DMS53 treated with DMSO at 0.1 percent for 48 hours (cell line): Measurements from ENCODE around the gene TOMM34.

Source experiments
- DNase-seq: peaks from one replicate; lab custom pipeline; 2025; ENCODE audit not compliant: unreplicated experiment; lab: John Stamatoyannopoulos, UW

Gene TOMM34

GRCh38 chr20:44963325-44964215 lies 3.4 kb upstream of the TOMM34 start:
- DNase-seq, result no peak

- DNase-seq, result no peak
Measured at GRCh38 chr20:44962483-44962882, 2.3 kb upstream of the TOMM34 start.

DNA sequence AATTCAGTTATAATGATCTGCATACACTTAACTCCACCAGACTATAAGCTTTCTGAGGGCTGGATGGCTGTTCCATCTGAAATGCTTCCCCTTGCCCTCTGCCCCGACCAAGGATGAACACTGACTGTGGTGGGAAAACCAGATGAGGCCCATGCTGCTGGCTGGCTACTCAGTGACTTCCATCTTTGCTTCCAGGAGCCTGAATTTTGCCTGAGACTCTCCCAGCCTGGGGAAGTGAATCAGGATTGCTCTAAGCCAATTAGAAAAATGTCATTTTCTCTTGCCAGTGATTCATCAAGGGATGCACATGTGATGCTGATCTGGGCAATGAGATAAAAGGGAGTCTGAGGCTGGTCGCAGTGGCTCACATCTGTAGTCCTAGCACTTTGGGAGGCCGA lies 1.7 kb upstream of the TOMM34 start:
- DNase-seq, result no peak

GRCh38 chr20:44961011-44961869 lies 1.0 kb upstream of the TOMM34 start:
- DNase-seq, result no peak

GRCh38 chr20:44959638-44960102 lies 527 bp downstream of the TOMM34 start:
- DNase-seq, result no peak

- no peak for DNase-seq
Measured at GRCh38 chr20:44959082-44959637, 1.0 kb downstream of the TOMM34 start.

DNA sequence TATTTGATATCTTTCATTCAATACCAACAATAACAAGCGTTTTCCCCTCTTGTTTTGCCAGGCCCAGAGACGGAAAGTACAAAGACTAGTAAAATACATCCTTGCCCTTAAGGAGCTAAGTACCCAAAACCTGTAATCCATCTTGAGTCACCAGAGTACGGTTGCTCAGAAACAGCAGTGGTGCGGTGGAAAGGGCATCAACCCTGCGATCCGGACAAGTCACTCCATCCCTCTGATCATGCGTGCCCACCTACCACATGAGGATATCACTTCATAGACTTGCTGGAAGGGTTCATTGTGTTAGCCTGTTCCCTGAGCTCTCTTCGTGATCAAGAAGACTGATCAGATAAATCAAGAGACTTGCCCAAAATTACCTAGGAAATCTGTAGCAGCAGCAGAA lies 1.9 kb downstream of the TOMM34 start:
- DNase-seq, result no peak

- no peak for DNase-seq
Measured at GRCh38 chr20:44956410-44956809, 3.8 kb downstream of the TOMM34 start.

DNA sequence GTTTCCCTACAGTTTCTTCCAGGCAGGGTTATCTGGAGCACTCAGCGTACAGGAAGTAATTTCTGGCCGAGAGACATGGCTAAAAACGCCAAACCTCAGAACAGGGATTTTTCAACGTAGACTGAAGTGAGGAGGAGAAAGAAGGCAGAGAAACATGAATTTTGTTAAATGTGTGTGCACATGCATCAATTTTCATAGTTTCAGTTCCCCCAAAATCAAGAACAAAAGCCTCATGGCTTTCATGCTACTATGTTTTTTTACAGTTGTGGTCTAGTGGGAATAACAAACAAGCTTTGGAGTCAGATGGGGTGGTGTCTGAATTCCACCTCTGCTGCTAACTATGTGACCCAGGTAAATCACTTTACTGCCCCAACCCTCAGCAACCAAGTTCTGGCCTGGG lies 4.9 kb downstream of the TOMM34 start:
- no peak for DNase-seq

DNA sequence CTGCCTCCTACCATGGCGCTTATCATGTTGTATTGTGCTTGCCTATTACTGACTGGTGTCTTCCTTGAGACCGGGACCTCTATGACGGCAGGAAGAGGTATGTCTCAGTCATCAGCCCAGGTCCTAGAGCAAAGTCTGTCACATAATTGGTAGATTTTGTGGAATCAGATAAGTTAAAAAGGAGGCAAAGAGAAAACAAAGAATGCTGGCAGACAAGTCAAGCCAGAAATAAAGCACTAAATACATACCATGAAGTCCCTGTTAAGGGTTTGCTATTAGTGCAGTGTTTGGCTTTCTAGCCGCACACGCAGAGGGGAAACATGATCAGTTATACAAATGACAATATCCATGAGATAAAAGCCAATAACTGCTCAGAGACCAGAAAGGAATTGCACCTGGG lies 6.0 kb downstream of the TOMM34 start:
- DNase-seq, result no peak

DNA sequence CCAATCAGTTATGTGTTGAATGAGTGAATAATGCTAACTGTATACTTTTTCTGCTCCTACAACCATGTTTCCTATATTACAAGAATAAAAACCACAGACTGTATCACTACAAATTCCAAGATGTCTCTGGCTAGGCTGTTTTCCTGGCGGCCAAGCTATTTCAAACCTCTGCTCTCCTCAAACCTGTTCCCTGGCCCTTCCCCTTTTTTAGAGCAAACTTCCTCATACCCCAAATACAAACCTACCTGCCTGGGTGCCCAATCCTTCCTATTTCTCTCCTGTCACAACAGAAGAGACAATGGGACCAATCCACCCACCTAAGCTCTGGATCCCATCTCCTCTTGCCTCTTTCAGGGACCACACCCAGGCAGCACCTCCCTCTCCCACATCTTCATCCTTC lies 7.5 kb downstream of the TOMM34 start:
- DNase-seq, result no peak

DNA sequence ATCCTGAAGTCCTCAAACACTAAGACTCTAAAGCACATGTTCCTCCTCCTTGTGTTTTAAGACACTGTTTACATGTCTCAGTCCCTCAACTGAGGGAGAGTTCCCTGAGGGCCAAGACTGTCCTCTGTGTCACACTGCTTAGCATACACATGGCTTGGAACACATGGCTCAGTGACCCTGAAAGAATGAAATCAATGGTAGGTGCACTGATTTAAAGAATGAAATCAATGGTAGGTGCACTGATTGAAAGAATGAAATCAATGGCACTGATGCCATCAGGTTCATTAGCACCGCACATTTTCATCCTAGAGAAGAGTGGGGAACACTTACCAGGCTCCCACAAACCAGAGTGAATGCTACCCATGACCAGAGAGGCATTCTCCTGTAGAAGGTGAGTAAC lies 9.8 kb downstream of the TOMM34 start:
- DNase-seq, result no peak

DNA sequence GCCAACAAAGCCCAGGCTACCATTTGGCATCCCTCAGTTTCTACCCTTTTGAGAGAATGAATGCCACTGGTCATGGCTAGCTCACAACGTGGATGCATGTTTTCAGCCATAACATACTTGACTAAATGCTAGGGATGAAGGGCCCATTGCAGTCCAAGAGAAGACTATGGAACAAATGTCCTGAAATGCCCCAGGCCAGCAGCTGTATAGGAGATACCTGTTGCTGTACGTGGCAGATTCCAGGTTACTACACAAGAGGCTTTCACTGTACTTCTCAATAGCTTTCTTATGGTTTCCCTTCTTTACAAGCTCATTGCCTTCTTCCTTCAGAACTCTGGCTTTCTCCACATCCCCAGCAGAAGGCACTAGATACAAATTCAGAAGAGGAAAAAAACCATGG lies 11.7 kb downstream of the TOMM34 start:
- no peak for DNase-seq

- no peak for DNase-seq
Measured at GRCh38 chr20:44948107-44948506, 12.1 kb downstream of the TOMM34 start.

- DNase-seq, result no peak
Measured at GRCh38 chr20:44946271-44946852, 13.8 kb downstream of the TOMM34 start.

DNA sequence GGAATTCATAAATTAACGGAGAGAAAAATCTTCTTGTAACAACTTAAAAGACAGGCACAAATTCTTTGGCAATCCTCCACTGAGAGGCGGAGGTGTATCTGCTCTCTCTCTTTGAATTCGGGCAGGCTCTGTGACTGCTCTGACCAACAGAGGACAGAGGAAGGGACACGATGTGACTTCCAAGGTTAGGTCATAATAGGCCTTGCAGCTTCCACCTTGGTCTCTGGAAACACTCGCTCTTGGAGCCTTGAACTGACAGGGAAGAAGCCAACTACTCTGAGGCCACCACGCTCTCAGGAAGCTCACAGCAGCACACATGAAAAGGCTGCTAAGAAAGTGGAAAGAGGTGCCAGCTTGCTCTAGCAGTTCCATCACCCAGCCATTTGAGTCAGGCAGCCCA lies 14.9 kb downstream of the TOMM34 start:
- no peak for DNase-seq

GRCh38 chr20:44943828-44944227 lies 16.4 kb downstream of the TOMM34 start:
- no peak for DNase-seq

DNA sequence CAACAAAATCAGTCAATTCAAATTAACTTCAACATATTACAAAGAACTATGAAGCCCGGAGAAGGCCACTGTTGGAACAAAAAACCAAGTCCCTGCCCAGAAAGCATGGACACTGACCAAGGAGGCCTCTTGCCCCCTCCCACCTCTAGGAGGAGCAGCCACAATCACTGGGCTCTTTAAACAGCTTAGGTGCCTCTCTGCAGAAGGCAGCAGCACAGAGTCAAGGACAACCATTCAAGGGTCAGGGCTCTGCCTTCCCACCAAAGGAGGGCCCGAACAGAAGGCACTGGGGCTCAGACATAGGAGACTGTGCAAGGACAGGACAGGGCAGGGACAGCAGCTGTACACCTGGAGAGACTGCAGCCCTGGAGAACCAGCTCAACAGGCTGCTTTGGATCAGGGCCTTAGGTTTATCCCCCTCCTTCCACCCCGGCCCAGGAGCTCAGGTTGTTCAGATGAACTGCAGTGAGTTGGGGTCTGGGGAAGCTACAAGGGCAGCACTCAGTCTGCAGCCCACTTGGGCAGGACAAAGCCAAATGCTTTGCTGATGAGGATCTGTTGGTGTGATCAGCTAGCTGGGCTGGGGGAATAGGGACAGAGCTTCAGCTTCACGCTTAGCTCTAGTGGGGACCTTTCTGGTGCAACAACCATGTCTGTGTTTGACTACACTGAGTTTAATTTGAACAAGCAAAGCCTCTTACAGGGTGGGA lies 17.8 kb downstream of the TOMM34 start:
- no peak for DNase-seq

GRCh38 chr20:44941120-44941691 lies 19.0 kb downstream of the TOMM34 start:
- no peak for DNase-seq

DNA sequence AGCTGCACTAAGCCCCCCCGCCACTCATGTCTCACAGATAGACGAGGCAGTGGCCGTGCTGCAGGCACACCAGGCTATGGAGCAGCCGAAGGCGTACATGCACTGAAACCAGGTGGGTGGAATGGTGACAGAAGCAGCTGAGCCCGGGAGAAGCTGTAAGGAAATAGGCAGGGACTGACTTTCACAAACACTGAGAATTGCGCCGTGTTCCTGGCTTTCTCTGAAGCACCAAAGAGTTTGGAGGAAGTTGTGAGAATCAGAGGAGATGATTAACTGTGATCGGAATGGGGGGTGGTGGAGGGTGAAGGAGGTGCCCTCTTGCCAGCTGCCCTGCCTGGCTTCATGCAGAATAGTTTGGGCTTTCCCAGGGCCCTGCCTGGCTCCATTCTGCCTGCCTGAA lies 21.6 kb downstream of the TOMM34 start:
- no peak for DNase-seq
